H1 (cell line): ENCODE measurements around the gene ZFTA. TPM values are rescaled to one million over a fixed set of nuclear protein-coding genes. Genes with fewer than 3 reads are reported as not detected.

ENCODE experiments used
- EZH2 ChIP-seq: fragments of 200-600 bp; sonication (generic); IDR thresholded peaks from 2 replicates; pipeline ENCODE4 v1.7.1; 2012; ENCODE audit warnings: low read depth, mild to moderate bottlenecking, moderate library complexity, low read length, inconsistent platforms; ENCODE audit not compliant: severe bottlenecking
- JUND ChIP-seq: IDR thresholded peaks from 2 replicates; pipeline ENCODE4 v1.6.1; 2011; ENCODE audit warnings: mild to moderate bottlenecking, improper control_type of control experiment, low read length
- RNF2 ChIP-seq: fragments of 200-900, 300-1000 bp; sonication (generic); IDR thresholded peaks from 2 replicates; pipeline ENCODE4 v1.7.1; 2016; ENCODE audit warnings: borderline replicate concordance, low read depth, mild to moderate bottlenecking, antibody characterized with exemption, low read length; ENCODE audit not compliant: poor library complexity, severe bottlenecking; ENCODE audit errors: missing control alignments
- SAP30 ChIP-seq: fragments of 300-600 bp; sonication (generic); IDR thresholded peaks from 2 replicates; pipeline ENCODE4 v1.7.1; 2012; ENCODE audit warnings: low read length, moderate library complexity, mild to moderate bottlenecking, inconsistent platforms; ENCODE audit not compliant: insufficient read depth, insufficient replicate concordance
- SP2 ChIP-seq: IDR thresholded peaks from 2 replicates; pipeline ENCODE4 v1.6.1; 2012; ENCODE audit warnings: mild to moderate bottlenecking, low read length, inconsistent platforms
- SP4 ChIP-seq: IDR thresholded peaks from 2 replicates; pipeline ENCODE4 v1.6.1; 2012; ENCODE audit warnings: low read length, inconsistent platforms
- polyA plus RNA-seq, 7 experiments: library from polyadenylated mRNA; depleted of rRNA in 3 of 7; stranded (reverse) in 5 of 7; unstranded in 2 of 7; fragments of >200 nt in 5 of 7; fragments of 200-250 nt in 2 of 7; gene quantifications; 1 replicate in 5 of 7; 2 replicates in 1 of 7; 4 replicates in 1 of 7; pipeline versions ENCODE4 v1.2.1 to v1.2.3, GENCODE V29; 2011 to 2013; ENCODE audit warnings: missing spikeins in 2 of 7, mixed read lengths in 2 of 7
- total RNA-seq: library from RNA; stranded (reverse); fragmentation: NEBNext Ultra II Directional; extraction: Animal tissue kit (Norgen Biotek cat#: 25700); gene quantifications from 2 replicates; pipeline ENCODE4 v1.2.1, GENCODE V29; 2021
- TF ChIP-seq, protein P1 (sequence below): IDR thresholded peaks from 2 replicates; pipeline ENCODE4 v1.6.1; 2012; ENCODE audit warnings: low read length, inconsistent platforms

The ZFTA gene
- total and polyA plus RNA-seq, 2 of the 8 experiments (the other 6 are each of a cell fraction or from before 2014, with no cell fraction given), result 9.5 to 34.0 TPM

DNA sequence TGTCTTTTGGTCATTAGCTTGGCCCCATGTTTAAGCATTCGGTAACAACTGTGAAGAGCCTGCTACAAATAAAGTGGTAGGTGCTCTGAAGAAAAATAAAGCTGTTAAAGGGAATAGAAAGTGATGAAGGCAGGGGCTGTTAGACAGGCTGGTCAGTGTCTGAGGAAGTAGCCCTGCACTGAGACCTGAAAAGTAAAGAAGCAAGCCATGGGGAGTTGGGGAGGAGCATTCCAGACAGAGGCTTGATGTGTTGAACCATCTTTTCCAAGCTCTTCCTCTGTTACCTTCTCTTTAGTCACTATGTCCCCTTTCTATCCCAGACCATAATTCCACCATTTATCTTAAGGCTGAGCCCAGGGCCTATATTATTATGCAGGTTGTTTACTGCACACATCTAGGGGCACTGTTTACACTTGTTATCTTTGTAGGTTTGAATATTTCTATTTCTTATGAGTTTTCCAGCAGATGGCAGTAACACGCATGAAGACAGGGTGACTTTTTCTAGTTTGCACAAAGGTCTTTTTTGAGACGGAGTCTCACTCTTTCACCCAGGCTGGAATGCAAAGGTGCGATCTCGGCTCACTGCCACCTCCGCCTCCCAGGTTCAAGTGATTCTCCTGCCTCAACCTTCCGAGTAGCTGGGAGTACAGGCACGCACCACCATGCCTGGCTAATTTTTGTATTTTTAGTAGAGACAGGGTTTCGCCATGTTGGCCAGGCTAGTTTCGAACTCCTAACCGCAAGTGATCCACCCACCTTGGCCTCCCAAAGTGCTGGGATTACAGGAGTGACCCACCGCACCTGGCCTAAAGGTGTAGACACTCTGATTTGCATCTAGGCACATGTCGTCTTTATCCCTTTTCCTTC, 23.0 kb downstream of the ZFTA start (continued):
- TF ChIP-seq SAP30 (no peak), JUND (no peak), RNF2 (no peak), EZH2 (no peak), SP4 (no peak), SP2 (no peak)
- TF ChIP-seq, protein P1, sequence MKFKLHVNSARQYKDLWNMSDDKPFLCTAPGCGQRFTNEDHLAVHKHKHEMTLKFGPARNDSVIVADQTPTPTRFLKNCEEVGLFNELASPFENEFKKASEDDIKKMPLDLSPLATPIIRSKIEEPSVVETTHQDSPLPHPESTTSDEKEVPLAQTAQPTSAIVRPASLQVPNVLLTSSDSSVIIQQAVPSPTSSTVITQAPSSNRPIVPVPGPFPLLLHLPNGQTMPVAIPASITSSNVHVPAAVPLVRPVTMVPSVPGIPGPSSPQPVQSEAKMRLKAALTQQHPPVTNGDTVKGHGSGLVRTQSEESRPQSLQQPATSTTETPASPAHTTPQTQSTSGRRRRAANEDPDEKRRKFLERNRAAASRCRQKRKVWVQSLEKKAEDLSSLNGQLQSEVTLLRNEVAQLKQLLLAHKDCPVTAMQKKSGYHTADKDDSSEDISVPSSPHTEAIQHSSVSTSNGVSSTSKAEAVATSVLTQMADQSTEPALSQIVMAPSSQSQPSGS, result no peak
